Fibroblast of lung (primary cell): ENCODE data around the gene GARNL3.

Experiments used
- EZH2 ChIP-seq: IDR thresholded peaks from 2 replicates; pipeline ENCODE4 v1.5.1; 2012; ENCODE audit warnings: low read length, control low read depth, mild to moderate bottlenecking; ENCODE audit errors: missing control alignments
- TF ChIP-seq, protein P1 (sequence below), 2 donors: IDR thresholded peaks in 1 of 2; conservative IDR thresholded peaks in 1 of 2; 1 replicate in 1 of 2; 2 replicates in 1 of 2; pipeline ENCODE4 v1.5.1; 2011 to 2012; ENCODE audit warnings: low read length in 2 of 2, control low read depth in 1 of 2, inconsistent platforms in 1 of 2, low read depth in 1 of 2, mild to moderate bottlenecking in 1 of 2

DNA sequence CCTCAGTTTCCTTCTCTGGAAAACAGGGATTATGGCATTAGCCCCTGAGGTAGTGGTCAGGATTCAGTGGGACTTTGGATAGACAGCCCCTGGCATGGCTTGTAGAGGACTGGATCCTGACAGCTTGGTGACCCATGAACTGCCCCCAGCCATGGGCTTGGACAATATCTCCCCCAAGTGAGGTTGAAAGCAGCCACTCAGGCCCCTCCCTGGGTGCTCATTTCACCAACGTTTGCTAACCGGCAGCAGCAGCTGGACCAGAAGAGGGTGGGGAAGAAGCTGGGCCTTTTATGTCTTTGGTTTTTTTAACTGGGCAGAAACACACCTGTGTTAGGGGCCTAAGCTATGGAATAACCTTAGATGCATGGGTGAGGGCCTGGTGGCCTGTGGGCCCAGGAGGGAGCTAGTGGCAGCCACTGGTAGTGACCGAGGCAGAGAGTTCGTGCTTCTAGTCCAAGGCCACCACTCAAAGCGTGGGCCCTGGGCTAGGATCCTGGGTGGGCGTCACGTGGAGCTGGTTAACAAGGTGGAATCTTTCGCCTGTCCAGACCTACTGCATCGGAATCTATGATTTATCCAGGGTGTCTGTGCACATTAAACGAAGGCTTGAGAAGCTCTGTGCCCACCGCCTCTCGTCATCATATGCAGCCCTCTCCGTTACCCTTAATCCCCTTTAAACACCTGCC lies 134.3 kb downstream of the GARNL3 start:
- TF ChIP-seq, protein P1, sequence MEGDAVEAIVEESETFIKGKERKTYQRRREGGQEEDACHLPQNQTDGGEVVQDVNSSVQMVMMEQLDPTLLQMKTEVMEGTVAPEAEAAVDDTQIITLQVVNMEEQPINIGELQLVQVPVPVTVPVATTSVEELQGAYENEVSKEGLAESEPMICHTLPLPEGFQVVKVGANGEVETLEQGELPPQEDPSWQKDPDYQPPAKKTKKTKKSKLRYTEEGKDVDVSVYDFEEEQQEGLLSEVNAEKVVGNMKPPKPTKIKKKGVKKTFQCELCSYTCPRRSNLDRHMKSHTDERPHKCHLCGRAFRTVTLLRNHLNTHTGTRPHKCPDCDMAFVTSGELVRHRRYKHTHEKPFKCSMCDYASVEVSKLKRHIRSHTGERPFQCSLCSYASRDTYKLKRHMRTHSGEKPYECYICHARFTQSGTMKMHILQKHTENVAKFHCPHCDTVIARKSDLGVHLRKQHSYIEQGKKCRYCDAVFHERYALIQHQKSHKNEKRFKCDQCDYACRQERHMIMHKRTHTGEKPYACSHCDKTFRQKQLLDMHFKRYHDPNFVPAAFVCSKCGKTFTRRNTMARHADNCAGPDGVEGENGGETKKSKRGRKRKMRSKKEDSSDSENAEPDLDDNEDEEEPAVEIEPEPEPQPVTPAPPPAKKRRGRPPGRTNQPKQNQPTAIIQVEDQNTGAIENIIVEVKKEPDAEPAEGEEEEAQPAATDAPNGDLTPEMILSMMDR (conservative IDR thresholded peaks at IDR 0.05 in 1 of 2, IDR thresholded peaks at IDR 0.05 in 1 of 2; ENCODE audit: low read depth in 1 of 2, low read length in 2 of 2): no peak
- no peak for TF ChIP-seq EZH2
